ENCODE data around the gene PKIG. TPM values are rescaled to one million over a fixed set of nuclear protein-coding genes. Genes with fewer than 3 reads are reported as not detected.

Gene PKIG
- total and polyA plus RNA-seq, 9 of the 15 experiments (the other 6 are each of a cell fraction or from before 2014, with no cell fraction given) = 0.13 to 7.0 (median 4.7) TPM

DNA sequence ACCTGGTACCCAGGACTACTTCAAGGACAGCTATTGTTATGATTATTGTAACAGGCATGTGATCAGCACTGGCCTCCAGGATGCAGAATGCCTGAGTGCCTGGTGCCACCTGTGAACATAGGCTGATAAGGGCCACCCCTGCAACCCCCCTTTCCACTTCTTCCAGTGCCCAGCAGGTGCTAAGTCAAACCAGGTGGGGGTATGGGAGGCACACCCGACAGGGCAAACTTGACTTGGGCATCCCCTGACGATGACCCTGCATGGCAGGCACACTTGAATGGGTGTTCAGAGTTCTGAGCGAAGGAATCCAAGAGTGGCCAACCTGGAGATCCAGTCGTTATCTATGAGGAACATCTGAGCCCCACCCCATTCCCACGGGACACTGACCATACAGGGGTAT lies 65.7 kb downstream of the PKIG start:
- WGBS (ENCODE audit: insufficient coverage, low coverage, missing lambda C conversion rate) = 30% methylated on average over 5 of the region's 5 CpGs
- peak in 1 of 4 experiments; percentile 4 for DNase-seq (ENCODE audit: extremely low read depth in 1 of 4, low spot score in 3 of 4)
- H3K9me3 ChIP-seq (replicated peaks; ENCODE audit: control insufficient read depth, insufficient read depth, low read depth, low read length) = 0 out of 2 replicates have a peak, but pooled peaks cover under 1% of the 10 kb centered on the region
- in situ Hi-C loops (cut with MboI) = no loop called here
- ChIA-PET CTCF (ENCODE audit: low intra/inter-chr PET ratio) (no interaction called here), POLR2A (interaction anchor here (1.1 to 1.3 kb wide), 2 partner anchors 11 to 38 kb away, joined by 3 read pairs; no protein-coding TSS in a partner anchor)
- no peak for ATAC-seq
- no peaks in the 10 kb centered on the region for H3K9me1 ChIP-seq (ENCODE audit: control insufficient read depth, insufficient read depth, low read length)
- no peak overlapping the region for H3K4me2 ChIP-seq (ENCODE audit: insufficient read depth, low read length)
- intact Hi-C loops (cut with micrococcal nuclease) = no loop called here
- H3K36me3 ChIP-seq (ENCODE audit: control insufficient read depth, insufficient read depth, low read length) = no peaks in the 10 kb centered on the region
- no peaks in the 10 kb centered on the region; the same call in 1 of the 2 replicates for H4K20me1 ChIP-seq (replicated peaks; ENCODE audit: control insufficient read depth, insufficient read depth, low read length)
- no peak for FAIRE-seq
- TF ChIP-seq PPARD (CRISPR knock-in tag; IDR thresholded peaks at IDR 0.05) (no peak), SPI1 (IDR thresholded peaks at IDR 0.05; ENCODE audit: borderline replicate concordance, low read depth, low read length) (no peak), CBX1 (IDR thresholded peaks at IDR 0.05; ENCODE audit: low read depth) (no peak), BMI1 (IDR thresholded peaks at IDR 0.05; ENCODE audit: low read length) (no peak), ZNF232 (CRISPR knock-in tag; IDR thresholded peaks at IDR 0.05) (no peak), PTBP1 (IDR thresholded peaks at IDR 0.05; ENCODE audit: low read depth, low read length) (no peak), SETDB1 (IDR thresholded peaks at IDR 0.05; ENCODE audit: low read length) (no peak)
- TF ChIP-seq, protein P1, sequence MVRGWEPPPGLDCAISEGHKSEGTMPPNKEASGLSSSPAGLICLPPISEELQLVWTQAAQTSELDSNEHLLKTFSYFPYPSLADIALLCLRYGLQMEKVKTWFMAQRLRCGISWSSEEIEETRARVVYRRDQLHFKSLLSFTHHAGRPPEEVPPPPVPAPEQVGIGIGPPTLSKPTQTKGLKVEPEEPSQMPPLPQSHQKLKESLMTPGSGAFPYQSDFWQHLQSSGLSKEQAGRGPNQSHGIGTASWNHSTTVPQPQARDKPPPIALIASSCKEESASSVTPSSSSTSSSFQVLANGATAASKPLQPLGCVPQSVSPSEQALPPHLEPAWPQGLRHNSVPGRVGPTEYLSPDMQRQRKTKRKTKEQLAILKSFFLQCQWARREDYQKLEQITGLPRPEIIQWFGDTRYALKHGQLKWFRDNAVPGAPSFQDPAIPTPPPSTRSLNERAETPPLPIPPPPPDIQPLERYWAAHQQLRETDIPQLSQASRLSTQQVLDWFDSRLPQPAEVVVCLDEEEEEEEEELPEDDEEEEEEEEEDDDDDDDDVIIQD (CRISPR knock-in tag; IDR thresholded peaks at IDR 0.05) = no peak
- peaks cover 8 to 21% of the 10 kb centered on the region in 2 experiments; a peak in 4 of 5 replicates for H3K4me1 ChIP-seq (replicated peaks in 1 of 2; ENCODE audit: control insufficient read depth in 2 of 2, insufficient read depth in 2 of 2, low read length in 2 of 2)
- no peak overlapping the region for H2AFZ ChIP-seq (ENCODE audit: low read depth, low read length)
- no TSS peak for BruUV-seq (replicated peaks)
- H3K9ac ChIP-seq (ENCODE audit: insufficient read depth in 1 of 2, low read depth in 2 of 2, low read length in 2 of 2) = no peak overlapping the region; a peak in 1 of 4 replicates
- peaks cover 3 to 11% of the 10 kb centered on the region in 2 experiments; a peak in 1 of 5 replicates for H3K27me3 ChIP-seq (ENCODE audit: control insufficient read depth in 2 of 2, insufficient read depth in 2 of 2, low read length in 2 of 2)
- H3K79me2 ChIP-seq (ENCODE audit: control insufficient read depth, insufficient read depth, low read length) = no peaks in the 10 kb centered on the region; the same call in 2 of the 3 replicates
- H3K27ac ChIP-seq (ENCODE audit: extremely low read depth, low read depth, low read length) = no peak overlapping the region
- H3K4me3 ChIP-seq = no peak overlapping the region

All from K562 (cell line).